LHCN-M2 (cell line): Measurements from ENCODE around the gene CD79B. TPM values are rescaled to one million over a fixed set of nuclear protein-coding genes. Genes with fewer than 3 reads are reported as not detected.

Experiments used
- DNase-seq: peaks from one replicate; pipeline ENCODE4 v3.0.0-alpha.2; 2012; ENCODE audit warnings: low read depth
- polyA plus RNA-seq: library from polyadenylated mRNA; unstranded; fragments of >200 nt; gene quantifications from one replicate; pipeline ENCODE4 v1.2.1, GENCODE V29; 2012; ENCODE audit warnings: missing spikeins
- total RNA-seq: library from RNA; depleted of rRNA; stranded (reverse); fragments of >200 nt; gene quantifications from 2 replicates; pipeline ENCODE4 v1.2.3, GENCODE V29; 2014; rRNA removed

Gene CD79B
- total RNA-seq, result not detected in 2 replicates
- polyA plus RNA-seq, result 0.07 TPM

DNA sequence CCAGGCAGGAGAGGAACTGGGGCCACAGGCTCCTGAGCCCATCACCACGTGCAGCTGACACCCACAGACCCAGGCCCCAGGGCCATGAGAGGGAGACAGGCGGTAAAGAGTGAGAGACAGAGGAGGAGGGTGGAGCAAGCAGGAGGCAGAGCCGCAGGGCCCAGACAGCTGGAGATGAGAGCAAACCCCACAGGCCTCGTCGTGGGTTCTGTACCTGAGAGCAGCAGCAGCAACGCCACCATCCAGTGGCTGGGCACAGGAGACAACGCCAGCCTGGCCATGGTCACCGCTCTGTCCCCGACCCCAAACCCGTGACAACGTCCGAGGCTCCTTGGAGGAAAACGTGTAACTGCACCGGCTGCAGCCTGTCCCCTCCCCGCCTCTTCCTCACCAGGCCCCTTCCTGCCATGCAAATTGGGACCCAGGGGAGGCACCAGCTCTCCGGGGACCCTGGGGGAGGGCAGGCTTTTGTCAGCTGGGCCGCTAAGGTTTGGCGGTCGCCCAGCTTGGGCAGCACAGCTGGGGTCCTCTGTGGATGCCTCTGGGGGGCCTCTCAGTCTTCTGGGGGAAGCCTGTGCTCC, at the start of gene CD79B:
Gene CD79B, minus strand, starts transcription at position 351 of the 581 bp plus-strand sequence. Its CDS starts 70 bp downstream, at position 281.
- DNase-seq, result no peak

DNA sequence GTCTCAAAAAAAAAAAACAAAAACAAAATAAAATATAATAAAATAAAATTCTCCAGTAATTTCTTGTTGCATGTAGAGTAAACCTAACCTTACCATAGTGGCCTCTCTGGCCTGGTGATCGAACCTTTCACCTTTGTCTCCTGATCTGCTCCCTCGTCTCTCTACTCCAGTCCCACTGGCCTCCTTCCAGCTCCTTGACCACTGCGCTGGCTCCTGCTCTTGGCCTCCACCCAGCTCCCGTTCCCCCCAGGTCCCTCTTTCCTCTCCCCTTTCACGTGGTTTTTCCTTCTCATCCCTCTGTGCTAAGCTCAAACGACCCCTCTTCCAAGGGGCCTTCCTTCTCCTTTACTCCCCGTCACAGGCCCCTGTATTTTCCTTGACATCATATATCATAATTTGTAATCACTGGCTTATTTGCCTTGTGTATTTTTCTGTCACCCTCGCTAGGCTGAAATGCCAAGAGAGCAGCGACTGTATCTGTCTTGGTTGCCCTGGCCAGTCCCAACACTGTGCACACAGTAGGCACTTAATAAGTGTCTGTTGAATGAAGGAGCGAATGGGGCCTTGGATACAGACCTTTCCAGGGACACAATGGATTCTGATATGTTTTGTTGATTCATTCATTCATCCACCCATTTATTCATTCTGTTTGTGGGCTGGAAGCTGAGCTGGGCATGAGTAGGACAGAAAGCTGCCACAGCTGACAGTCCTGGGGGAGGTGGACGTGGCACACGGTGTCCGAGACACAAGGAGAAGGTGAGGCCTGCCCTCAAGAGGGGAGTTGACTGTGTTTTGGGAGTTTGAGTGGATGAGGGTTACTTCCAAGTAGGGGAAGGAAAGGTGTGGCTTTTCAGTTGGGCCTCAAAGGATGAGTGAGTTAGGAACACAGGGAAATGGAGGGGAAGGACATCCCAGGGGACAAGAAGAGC, 46.4 kb upstream of the CD79B start:
- no peak for DNase-seq

DNA sequence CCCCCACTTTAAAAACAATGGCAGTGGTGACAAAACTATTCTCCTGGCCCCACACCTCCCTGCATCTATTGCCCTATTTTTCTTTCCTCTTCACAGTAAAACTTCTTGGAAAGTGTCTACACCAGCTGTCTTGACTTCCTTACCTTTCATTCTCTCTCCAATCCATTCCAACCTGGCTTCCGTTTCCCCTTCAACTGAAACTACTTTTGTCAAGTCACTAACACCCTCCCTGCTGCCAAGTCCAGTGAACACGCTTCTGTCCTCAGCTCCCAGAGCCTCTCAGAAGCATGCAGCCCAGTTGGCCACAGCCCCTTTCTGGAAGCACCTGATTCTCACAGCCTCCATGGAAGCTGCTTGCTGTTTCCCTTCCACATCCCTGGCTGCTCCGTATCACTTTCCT, 44.6 kb upstream of the CD79B start:
- DNase-seq, result no peak

DNA sequence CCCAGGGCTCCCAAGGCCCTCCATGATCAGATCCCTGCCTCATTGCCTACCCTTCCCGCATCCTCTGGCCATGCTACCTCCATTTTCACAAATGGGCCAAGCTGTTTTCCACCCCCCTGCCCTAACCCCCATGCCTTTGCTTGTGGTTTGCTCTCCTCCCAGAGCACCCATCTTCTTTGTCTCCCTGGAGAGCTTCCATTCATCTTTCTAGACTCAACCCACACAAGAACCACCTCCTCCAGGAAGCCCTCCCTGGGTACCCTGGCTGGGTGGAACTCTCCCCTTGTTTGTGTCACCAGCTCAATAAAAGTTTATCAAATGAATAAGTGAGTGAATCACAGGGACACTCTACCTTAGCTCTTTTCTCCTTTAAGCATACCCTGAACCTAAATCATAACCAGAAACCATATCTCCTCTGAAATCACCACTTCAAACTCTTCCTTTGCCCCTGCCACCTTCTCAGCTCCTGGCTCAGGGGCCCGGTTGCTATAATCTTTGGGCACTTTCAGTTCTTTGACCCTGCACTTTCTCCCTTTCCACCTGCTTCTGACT, 43.5 kb upstream of the CD79B start:
- DNase-seq, result no peak

DNA sequence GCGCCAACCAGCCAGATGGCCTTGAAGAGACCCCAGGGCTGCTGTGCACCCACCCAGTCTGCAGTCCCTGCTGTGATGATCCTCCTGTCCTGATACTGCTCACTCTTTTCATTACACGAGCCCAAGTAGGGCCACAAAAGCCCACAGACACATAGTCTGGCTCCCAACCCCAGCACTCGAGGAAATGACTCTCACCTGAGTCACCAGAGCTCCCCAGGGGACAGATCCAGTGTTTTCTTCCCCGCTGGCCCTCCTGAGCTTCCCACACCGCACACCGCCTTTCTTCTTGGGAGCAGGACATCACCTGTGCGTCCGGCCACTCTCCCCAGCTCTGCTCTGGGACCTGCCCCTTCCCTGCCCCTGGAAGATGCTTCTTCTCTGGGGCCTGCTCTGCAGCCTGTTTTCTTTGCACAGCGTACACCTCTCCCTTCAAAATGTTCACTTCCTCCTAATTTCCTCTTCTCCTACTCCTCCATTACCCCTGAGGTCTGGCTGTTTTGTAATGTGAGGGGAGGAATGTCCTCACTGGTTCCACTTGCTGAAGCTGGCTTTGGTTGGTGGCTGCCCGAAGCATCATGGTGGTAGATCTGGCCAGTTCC, 42.6 kb upstream of the CD79B start:
- DNase-seq, result peak; percentile 70

DNA sequence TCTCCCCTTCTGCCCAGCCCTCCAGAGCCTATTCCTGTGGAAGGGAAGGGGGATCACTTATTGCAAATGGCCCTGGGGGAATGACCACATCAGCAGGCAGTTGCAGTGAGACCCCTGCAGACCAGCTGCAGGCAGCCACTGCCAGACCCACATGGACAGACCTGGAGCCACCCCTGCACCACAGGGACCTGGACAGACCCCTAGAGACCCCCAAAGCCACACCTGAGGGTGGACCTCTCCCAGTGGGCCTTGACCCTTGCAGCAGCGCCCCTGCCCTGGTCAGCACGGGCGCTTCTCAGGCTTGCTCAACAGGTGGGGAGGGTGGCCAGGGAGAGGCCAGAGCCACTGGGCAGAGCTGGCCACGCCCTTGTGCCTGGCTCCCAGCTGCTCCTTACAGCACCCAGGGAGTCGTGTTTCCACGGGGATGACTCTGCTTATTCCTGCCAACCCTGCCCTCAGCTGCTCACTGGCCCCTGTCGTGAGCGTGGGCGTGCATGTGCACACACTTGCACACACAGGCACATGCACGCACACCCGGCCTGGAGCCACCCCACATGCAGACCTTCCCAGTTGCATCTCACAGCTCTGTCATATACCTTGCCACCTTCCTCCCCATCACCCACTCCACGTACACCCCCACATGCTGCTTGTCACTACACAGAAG, 41.9 kb upstream of the CD79B start:
- peak; percentile 72 for DNase-seq

DNA sequence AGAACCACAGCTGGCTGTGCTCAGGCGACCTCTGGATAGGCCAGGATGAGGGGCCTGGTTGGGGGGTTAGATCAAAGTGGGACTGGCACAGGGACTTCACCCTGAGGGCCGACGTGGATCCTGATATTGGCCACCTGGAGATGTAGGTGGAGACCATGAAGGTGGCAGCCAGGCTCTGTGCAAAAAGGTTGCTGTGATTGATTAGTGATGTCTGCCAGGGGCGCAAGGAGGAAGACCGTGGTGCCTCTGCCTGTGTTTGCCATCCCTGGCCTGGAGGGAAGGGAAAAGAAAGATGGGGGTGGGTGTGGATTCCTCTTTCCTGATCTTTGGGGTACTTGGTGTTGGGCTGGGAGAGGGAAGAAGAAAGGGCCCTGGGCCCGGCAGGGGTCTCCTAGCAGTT, 41.1 kb upstream of the CD79B start:
- no peak for DNase-seq

DNA sequence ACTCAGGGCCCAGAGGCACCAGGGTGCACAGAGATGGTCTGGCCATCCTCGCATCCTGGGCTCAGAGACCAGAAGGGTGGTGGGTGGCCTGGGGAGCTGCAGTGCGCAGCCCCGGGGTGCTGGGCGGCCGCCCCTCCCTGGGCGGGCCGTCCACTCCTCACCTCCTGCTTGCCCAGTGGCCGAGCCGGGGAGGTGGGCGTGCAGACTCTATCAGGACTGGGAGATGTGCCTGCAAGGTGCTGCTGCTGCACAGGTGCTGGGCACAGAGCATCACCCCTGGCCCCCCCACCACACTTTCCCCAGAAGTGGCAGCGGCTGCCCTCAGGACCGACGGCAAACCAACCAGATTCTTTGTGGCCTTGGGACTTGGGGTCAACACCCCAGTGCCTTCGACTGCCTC, 40.7 kb upstream of the CD79B start, which contains the start of gene SCN4A:
Gene SCN4A, minus strand, starts transcription at position 123 of the 400 bp plus-strand sequence. Its CDS starts 77 bp downstream, at position 46.
- DNase-seq, result no peak

DNA sequence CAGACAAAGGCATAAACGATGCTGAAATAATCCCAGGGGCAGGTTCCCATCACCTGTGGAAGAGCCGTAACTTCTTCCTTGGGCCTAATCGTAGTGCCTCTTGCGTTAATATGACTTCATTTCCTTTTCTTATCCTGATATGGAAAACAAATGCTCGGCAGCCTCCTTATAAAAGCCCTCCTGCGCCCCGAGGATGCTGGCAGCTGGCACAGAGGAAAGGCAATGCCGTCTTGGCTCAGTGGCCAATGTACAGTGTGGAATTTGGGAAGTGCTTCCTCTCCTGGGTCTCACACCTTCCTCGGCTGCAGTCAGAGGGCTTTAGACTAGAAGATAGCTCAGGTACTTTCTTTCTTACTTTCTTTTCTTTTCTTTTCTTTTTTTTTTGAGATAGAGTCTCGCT, 37.1 kb upstream of the CD79B start:
- no peak for DNase-seq

DNA sequence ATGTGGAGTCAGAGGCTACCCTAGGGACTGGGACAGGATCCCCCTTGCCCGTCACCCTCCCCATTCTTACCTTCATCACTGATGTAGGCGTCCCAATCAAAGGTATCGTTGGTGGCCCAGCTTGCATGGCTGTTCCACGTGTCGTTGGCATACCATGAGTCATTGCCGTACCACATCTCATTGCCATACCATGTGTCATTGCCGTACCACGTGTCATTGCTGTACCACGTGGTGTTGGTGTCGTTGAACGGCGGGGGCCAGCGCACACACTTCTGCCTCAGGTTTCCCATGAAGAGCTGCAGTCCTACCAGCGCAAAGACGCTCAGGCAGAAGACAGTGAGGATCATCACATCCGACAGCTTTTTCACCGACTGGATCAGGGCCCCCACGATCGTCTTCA, 35.8 kb upstream of the CD79B start:
- no peak for DNase-seq

DNA sequence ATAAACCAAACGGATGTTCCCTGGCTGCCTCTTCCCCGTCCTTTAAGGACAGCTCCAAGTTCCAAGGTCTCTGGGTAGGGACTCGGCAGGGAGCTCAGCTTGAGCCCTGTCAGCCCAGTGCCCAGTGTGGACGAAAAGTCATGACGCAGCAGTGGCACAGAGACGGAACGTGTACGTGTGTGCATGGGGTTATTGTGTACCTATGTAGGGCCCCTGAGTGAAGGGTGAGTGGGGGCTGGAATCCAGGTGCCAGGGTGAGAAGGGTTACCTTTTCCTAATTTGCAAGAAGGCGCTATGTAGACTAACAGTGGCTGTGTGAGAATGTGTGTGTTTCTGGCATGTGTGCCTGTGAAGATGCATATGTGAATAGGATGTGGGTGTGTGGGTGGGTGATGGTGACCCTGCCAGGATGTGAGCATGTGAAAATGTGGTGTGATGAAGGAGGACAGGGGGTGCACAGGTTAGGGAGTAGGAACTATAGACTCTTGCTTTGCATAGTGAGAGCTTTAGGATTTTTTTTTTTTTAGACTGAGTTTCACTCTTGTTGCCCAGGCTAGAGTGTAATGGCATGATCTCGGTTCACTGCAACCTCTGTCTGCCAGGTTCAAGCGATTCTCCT, 34.6 kb upstream of the CD79B start:
- no peak for DNase-seq

DNA sequence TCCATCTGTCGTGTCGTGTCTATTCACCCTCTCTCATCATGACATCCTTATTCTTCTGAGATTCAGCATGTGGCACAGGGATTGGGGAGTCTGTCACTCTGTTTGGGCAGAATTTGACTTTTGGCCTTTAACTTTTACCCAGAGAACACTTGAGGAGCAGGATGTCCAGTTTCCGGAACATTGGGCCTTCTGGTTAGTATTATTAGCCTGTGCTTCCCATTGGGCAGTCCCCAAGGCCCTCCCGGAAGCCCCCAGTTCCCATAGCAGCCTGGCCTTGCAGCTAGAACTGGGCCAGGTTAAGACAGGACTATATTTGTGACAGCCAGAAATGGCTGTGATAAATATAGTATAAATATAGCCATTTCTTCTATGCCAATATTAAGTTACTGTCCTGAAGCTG, 31.0 kb upstream of the CD79B start:
- no peak for DNase-seq

DNA sequence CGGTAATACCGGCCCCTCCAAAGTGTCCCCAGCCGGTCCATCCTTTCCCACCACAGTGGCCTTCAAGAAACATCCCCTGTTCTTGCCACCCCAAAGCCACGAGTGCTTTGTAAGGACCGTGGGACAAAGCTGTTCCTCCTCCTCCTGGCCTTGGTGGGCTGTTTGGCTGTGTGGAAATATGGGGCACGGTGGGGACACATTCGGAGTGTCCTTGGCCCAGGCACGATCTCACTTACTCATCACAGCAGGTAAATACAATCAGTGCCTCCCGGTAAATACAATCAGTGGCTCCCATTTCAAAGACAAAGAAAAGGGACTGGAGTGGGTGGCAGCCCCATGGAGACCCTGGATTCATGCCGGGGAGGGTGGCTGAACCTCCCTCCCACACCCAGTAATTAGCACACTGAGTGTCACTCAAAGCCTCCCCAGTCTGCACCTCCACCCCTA, 30.2 kb upstream of the CD79B start:
- no peak for DNase-seq

DNA sequence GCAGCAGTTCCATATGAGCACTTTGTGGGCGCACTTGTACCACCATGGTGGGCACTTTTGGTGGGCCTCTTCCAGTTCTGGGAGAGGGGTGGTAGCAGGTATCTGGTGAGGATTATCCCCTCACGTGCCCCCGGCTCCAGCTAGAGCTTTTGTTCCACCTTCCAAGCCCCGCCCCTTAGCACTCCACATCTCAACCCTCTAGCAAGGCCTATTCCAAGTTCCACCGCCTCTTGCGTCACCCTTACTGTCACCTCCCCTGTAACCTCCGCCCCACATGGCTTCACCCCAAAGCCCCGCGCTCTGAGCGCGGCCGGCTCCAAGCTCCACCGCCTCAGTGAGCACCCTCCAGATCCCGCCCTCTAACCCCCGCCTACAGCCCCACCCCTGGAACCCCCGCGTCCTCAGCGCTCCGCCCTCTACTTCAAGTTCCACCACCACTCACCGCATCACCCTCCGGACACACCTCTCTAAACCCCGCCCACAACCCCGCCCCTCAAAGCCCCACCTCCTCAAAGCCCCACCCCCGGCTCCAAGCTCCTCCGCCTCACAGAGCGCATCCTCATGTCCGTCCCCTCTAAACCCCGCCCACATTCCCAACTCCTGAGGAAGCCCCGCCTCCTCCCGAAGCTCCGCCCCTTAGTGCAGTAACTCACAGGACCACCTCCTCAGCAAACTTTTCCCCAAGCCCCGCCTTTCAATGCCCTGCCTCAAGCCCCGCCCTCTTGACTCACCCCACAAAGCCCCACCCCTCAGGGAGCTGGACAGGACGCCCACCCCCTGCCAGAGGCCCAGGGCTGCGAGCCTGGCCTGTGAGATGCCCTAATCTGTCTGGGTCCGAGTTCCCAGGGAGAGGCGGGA, 29.5 kb upstream of the CD79B start:
- peak; percentile 29 for DNase-seq

DNA sequence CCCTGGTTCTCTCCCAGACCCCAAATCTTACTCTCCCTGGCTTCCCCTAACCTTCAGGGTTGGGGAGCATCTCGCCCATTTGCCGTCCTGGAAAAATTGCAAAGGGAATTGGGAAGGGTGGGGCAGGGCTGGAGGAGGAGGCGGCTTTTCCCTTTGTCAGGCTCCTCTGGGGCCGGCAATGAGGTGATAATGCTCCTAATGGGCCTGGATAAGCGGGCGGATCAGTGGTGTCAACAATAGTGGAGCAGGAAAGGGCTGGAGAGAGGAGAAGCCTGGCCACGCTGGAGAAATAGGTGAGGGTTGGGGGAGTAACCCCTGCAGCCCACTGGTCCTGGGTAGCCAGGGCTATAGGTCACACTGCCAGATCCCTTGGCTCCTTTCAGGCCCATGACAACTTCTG, 28.3 kb upstream of the CD79B start:
- DNase-seq, result no peak

DNA sequence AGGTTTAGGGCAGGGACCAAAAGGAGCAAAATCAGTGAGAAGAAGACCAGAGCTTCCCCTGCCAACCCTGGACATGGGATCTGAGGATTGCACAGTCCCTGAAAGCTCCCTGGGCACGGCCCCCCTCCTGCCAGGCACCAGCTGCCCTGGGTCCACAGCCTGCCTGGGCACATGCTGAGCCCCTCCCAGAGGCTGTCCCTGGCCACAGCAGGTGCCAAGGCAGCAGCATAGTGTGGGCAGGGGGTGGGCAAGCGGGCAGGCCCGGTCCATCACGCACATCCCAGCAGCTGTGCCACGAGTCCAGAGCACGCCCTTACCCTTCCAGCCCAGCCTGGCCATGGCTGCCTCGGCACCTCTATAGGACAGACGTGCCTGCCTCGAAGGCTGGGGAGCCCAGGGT, 27.9 kb upstream of the CD79B start:
- DNase-seq, result peak; percentile 20

DNA sequence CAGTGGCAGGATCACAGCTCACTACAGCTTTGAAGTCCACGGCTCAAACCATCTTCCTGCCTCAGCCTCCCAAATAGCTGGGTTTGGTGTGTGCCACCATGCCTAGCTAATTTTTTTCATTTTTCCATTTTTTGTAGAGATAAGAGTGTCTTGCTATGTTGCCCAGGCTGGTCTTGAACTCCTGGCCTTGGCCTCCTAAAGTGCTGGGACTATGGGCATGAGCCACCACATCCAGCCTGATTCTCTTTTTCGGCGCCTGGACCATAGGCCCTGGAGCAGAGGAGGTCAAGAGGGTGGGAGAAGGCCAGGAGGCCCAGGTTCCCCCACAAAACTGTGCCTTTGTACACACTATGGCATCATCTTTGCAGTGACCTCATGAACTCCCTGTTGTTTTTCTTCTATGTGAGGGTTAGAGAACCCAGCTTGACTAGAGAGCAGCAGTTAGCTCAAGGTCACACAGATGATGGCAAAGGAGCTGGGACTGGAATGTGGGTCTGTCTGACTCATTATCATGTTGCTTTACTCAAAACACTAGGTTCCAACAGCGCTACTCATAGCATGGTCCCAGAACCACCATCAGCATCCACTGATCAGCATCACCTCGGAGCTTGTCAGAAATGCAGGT, 24.3 kb upstream of the CD79B start:
- peak; percentile 36 for DNase-seq

DNA sequence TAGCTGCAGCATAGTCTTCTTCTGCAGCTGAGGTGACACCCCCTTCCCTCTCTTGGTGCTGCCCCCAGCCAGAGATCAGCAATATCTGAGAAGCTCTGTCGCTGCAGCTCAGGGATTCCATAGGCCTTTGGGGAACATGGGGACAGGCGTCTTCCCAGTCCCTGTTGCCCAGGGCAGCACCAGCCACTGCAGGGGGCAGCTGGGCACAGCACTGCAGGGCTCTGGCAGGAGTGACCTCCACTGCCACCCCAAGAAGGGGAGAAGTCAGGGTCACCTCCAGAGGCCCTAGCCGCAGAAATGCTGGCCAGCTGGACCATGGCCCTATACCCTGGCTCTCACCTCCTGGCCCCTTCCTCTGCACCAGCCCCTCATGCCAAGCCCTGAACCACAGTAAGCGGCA, 23.7 kb upstream of the CD79B start:
- DNase-seq, result no peak

DNA sequence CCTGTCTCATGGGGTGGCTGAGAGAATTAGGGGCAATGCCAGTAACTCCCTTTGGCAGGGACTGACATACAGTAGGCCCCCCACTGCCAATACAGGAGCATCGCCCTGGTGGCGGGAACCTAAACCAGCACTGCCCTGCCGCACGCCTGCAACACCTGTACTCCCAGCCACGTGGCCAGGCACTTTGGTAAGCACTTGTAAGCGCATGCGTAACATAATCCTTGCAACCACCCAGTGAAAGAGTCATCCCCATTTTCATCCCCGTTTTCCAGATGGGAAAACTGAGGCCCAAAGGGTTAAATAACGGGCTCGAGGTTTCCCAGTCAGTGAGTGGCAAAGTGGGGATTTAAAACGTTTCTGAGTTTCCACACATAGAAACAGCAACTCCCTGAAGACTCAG, 23.1 kb upstream of the CD79B start:
- no peak for DNase-seq
